Measurements from ENCODE around the gene FBXO8. TPM values are rescaled to one million over a fixed set of nuclear protein-coding genes. Genes with fewer than 3 reads are reported as not detected.

The FBXO8 gene
- total RNA-seq, 1 experiment from 2014 or later, result 16.7 TPM

DNA sequence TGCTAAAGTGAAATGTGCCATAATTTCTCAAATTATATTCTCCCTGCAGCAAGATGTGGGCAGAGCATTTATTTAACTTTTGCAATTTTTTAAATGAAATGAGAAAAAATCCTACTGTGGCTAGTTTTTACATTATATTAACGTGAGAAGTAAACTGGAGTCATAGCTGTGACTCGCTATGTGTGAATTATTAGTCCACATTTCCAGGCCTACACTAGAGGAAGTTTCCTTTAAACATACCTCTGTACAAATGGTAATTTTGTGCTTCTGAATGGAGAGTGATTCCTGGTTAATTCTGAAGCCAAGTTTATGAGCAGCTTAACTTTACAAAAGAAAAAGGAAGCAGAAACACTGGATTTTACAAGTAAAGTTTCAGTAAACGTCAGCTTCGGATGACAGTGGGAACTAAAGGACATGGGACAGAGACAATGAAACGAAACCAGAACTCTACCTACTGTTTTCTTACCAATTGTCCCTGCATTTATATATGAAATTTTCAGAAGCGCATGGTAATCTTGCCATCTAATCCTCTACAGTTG lies 72.4 kb downstream of the FBXO8 start:
- DNase-seq, result no peak
- no peak for TF ChIP-seq EZH2 (IDR thresholded peaks at IDR 0.05; ENCODE audit: low read depth)
- TF ChIP-seq, protein P1, sequence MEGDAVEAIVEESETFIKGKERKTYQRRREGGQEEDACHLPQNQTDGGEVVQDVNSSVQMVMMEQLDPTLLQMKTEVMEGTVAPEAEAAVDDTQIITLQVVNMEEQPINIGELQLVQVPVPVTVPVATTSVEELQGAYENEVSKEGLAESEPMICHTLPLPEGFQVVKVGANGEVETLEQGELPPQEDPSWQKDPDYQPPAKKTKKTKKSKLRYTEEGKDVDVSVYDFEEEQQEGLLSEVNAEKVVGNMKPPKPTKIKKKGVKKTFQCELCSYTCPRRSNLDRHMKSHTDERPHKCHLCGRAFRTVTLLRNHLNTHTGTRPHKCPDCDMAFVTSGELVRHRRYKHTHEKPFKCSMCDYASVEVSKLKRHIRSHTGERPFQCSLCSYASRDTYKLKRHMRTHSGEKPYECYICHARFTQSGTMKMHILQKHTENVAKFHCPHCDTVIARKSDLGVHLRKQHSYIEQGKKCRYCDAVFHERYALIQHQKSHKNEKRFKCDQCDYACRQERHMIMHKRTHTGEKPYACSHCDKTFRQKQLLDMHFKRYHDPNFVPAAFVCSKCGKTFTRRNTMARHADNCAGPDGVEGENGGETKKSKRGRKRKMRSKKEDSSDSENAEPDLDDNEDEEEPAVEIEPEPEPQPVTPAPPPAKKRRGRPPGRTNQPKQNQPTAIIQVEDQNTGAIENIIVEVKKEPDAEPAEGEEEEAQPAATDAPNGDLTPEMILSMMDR (conservative IDR thresholded peaks at IDR 0.05), result no peak
- Histone ChIP-seq H4K20me1 (ENCODE audit: insufficient read depth) (no peaks in the 10 kb centered on the region), H3K4me3 (no peak overlapping the region), H3F3A (ENCODE audit: insufficient read depth, low read depth) (no peaks in the 10 kb centered on the region), H3K79me2 (ENCODE audit: low read depth) (no peaks in the 10 kb centered on the region), H3K27me3 (ENCODE audit: insufficient read depth, low read depth) (no peaks in the 10 kb centered on the region), H3K27ac (no peak overlapping the region), H3K9me3 (ENCODE audit: insufficient read depth, low read depth) (no peaks in the 10 kb centered on the region), H3K4me1 (replicated peaks; ENCODE audit: insufficient read depth) (no peaks in the 10 kb centered on the region), H3K9me2 (ENCODE audit: insufficient read depth) (no peaks in the 10 kb centered on the region), H2AFZ (no peak overlapping the region), H3K36me3 (ENCODE audit: low read depth) (no peaks in the 10 kb centered on the region), H3K4me2 (no peak overlapping the region)
- ChIA-PET CTCF (no interaction called here), POLR2A (ENCODE audit: unreplicated experiment) (interaction anchor here (0.6 kb wide), 1 partner anchor 338 kb away, joined by 7 read pairs; no protein-coding TSS in a partner anchor)
- intact Hi-C loops (cut with micrococcal nuclease; ENCODE audit: unreplicated experiment), result no loop called here
- no TSS peak for BruUV-seq (replicated peaks)

DNA sequence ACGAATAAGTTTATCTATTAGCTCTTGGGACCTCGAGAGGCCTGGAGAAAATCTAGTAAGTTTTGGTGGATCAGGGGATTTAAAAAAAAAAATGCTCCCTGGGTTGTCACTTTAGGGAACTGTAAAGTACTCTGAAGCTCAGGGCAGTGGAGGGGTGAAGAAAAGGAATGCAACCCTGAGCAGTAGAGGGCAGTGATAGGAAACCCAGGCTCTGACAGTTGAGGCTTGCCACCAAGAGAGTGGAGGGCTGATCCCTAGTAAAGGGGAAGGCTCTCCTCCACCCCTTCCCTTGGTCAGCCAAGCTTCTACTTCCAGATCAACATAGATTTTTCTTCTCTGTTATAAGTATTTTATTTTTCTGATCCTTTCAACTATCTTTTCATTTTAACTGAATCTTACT lies 73.1 kb downstream of the FBXO8 start:
- BruUV-seq (replicated peaks), result no TSS peak
- H3K9me3 ChIP-seq (ENCODE audit: insufficient read depth, low read depth), result no peaks in the 10 kb centered on the region
- intact Hi-C loops (cut with micrococcal nuclease; ENCODE audit: unreplicated experiment), result no loop called here
- no peak overlapping the region for H3K4me2 ChIP-seq
- H3K79me2 ChIP-seq (ENCODE audit: low read depth), result no peaks in the 10 kb centered on the region
- no peak for DNase-seq
- H2AFZ ChIP-seq, result no peak overlapping the region
- no peaks in the 10 kb centered on the region for H4K20me1 ChIP-seq (ENCODE audit: insufficient read depth)
- ChIA-PET CTCF (no interaction called here), POLR2A (ENCODE audit: unreplicated experiment) (interaction anchor here (0.6 kb wide), 1 partner anchor 339 kb away, joined by 7 read pairs; no protein-coding TSS in a partner anchor)
- H3K4me3 ChIP-seq, result no peak overlapping the region
- H3F3A ChIP-seq (ENCODE audit: insufficient read depth, low read depth), result no peaks in the 10 kb centered on the region
- H3K4me1 ChIP-seq (replicated peaks; ENCODE audit: insufficient read depth), result no peaks in the 10 kb centered on the region
- no peaks in the 10 kb centered on the region for H3K9me2 ChIP-seq (ENCODE audit: insufficient read depth)
- H3K27ac ChIP-seq, result no peak overlapping the region
- no peaks in the 10 kb centered on the region for H3K36me3 ChIP-seq (ENCODE audit: low read depth)
- TF ChIP-seq, protein P1 (conservative IDR thresholded peaks at IDR 0.05), result no peak
- TF ChIP-seq EZH2 (IDR thresholded peaks at IDR 0.05; ENCODE audit: low read depth), result no peak
- no peaks in the 10 kb centered on the region for H3K27me3 ChIP-seq (ENCODE audit: insufficient read depth, low read depth)

DNA sequence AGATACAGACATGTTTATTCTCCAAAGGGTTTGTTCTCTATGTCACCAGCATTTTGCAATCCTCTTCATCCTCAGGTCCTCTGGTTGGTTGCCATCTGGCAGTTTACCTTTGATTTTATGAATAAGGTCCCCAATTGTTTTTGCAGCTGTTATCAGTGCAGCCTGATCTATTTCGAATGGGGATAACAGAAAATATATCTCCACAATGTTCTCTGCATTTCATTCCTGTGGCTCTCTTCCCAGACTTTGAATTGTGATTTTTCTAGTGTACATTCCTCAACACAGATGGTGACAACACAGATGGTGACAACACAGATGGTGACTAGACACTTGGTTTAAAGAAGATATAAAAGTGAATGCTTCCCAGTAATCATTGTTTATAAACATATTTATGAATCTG lies 74.1 kb downstream of the FBXO8 start:
- no peak overlapping the region for H2AFZ ChIP-seq
- no peak for DNase-seq
- no peaks in the 10 kb centered on the region for H3K4me1 ChIP-seq (replicated peaks; ENCODE audit: insufficient read depth)
- no peaks in the 10 kb centered on the region for H4K20me1 ChIP-seq (ENCODE audit: insufficient read depth)
- no peaks in the 10 kb centered on the region for H3K9me2 ChIP-seq (ENCODE audit: insufficient read depth)
- no peaks in the 10 kb centered on the region for H3K9me3 ChIP-seq (ENCODE audit: insufficient read depth, low read depth)
- no TSS peak for BruUV-seq (replicated peaks)
- TF ChIP-seq EZH2 (IDR thresholded peaks at IDR 0.05; ENCODE audit: low read depth), result no peak
- TF ChIP-seq, protein P1 (conservative IDR thresholded peaks at IDR 0.05), result no peak
- H3K27ac ChIP-seq, result no peak overlapping the region
- H3K4me3 ChIP-seq, result no peak overlapping the region
- ChIA-PET POLR2A (ENCODE audit: unreplicated experiment) (no interaction called here), CTCF (no interaction called here)
- no peak overlapping the region for H3K4me2 ChIP-seq
- H3K27me3 ChIP-seq (ENCODE audit: insufficient read depth, low read depth), result no peaks in the 10 kb centered on the region
- H3K79me2 ChIP-seq (ENCODE audit: low read depth), result no peaks in the 10 kb centered on the region
- H3K36me3 ChIP-seq (ENCODE audit: low read depth), result no peaks in the 10 kb centered on the region
- H3F3A ChIP-seq (ENCODE audit: insufficient read depth, low read depth), result no peaks in the 10 kb centered on the region
- intact Hi-C loops (cut with micrococcal nuclease; ENCODE audit: unreplicated experiment), result no loop called here
